Retinal pigment epithelial cell (primary cell): Measurements from ENCODE around the gene LIN7B.
A peak's percentile ranks its signal among the peaks of the same experiment; 100 is the strongest.
"Not testable (repeated sequence)": the region's sequence is repeated elsewhere in the genome, so short reads cannot be mapped to it uniquely, and the experiment has no call there.

Source experiments
- DNase-seq: peaks from one replicate; pipeline ENCODE4 v3.0.0-alpha.2; 2010; ENCODE audit warnings: low read depth
- H3K4me3 ChIP-seq: 2 replicates; pipeline ENCODE4 v1.5.1; 2011; ENCODE audit warnings: mild to moderate bottlenecking, low read length, control low read depth, moderate library complexity
- TF ChIP-seq, protein P1 (sequence below): conservative IDR thresholded peaks from 2 replicates; pipeline ENCODE4 v1.5.1; 2011; ENCODE audit warnings: low read depth, low read length, control low read depth, inconsistent platforms

The LIN7B gene

DNA sequence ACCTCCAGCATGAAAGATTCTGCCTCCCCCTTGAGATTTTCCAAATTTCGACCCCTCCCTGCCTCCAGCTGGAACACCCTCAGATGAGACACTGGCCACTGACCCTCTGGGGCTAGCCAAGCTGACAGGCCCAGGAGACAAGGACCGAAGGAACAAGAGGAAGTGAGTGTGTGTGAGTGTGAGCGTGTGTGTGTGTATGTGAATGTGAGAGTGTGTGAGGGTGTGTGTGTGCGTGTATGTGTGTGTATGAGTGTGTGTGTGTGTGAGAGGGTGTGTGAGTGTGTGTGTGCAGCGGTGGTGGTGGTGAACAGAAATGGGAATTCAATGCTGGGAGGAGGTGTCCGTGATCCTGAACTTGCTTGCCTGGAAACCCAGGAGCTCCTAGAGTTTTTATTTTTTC is 27.2 kb downstream of the LIN7B start:
- TF ChIP-seq, protein P1, sequence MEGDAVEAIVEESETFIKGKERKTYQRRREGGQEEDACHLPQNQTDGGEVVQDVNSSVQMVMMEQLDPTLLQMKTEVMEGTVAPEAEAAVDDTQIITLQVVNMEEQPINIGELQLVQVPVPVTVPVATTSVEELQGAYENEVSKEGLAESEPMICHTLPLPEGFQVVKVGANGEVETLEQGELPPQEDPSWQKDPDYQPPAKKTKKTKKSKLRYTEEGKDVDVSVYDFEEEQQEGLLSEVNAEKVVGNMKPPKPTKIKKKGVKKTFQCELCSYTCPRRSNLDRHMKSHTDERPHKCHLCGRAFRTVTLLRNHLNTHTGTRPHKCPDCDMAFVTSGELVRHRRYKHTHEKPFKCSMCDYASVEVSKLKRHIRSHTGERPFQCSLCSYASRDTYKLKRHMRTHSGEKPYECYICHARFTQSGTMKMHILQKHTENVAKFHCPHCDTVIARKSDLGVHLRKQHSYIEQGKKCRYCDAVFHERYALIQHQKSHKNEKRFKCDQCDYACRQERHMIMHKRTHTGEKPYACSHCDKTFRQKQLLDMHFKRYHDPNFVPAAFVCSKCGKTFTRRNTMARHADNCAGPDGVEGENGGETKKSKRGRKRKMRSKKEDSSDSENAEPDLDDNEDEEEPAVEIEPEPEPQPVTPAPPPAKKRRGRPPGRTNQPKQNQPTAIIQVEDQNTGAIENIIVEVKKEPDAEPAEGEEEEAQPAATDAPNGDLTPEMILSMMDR, result no peak
- no peak for DNase-seq
- no peak overlapping the region for H3K4me3 ChIP-seq

- TF ChIP-seq, protein P1, result no peak
- DNase-seq, result peak; percentile 65
- peak overlapping the region; percentile 77 for H3K4me3 ChIP-seq
Observed at GRCh38 chr19:49142866-49143335, 28.7 kb downstream of the LIN7B start.

- TF ChIP-seq, protein P1, result peak; percentile 80
- peak overlapping the region; percentile 33 for H3K4me3 ChIP-seq
- DNase-seq, result no peak
Observed at GRCh38 chr19:49145573-49146407, 31.6 kb downstream of the LIN7B start.

DNA sequence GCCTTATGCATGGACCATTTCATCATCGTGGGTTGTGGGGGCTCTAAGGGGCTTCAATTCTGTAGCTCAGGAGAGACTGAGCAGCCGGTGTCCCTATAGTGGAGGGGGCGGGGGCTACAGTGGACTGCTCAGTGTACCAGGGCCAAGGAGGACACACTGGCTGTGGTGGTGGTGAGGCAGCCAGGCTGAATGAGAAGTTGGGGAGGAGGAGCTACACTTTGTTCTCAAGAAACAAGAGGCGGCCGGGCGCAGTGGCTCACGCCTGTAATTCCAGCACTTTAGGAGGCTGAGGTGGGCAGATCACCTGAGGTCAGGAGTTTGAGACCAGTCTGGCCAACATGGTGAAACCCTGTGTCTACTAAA is 32.2 kb downstream of the LIN7B start:
- not testable (repeated sequence) for DNase-seq, H3K4me3 ChIP-seq

DNA sequence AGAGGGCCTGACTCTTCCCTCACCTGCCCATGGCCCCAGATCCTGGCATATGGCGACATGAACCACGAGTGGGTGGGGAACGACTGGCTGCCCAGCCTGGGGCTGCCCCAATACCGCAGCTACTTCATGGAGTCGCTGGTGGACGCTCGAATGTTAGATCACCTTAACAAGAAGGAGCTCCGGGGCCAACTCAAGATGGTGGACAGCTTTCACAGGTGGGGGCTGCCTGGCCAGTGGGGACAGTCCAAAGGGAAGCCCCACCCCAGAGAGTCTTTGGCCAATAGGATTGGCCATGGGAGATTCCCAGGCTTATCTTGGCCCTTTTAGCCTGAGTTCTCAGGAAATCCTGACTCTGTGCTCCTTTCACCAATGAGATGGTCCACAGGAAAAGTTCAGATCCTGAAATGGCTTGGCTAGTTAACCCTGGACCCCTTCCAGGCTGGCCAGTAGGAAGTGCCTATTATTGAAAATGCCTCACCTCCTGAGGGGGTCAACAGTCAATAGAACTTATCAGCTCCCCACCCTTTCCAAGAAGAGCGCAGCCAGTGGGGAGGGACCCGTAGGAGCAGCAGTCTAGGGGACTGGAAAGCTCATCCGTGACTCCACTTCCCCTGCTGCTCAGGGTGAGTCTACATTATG is 34.0 kb downstream of the LIN7B start:
- DNase-seq, result no peak
- TF ChIP-seq, protein P1, result no peak
- no peak overlapping the region for H3K4me3 ChIP-seq

DNA sequence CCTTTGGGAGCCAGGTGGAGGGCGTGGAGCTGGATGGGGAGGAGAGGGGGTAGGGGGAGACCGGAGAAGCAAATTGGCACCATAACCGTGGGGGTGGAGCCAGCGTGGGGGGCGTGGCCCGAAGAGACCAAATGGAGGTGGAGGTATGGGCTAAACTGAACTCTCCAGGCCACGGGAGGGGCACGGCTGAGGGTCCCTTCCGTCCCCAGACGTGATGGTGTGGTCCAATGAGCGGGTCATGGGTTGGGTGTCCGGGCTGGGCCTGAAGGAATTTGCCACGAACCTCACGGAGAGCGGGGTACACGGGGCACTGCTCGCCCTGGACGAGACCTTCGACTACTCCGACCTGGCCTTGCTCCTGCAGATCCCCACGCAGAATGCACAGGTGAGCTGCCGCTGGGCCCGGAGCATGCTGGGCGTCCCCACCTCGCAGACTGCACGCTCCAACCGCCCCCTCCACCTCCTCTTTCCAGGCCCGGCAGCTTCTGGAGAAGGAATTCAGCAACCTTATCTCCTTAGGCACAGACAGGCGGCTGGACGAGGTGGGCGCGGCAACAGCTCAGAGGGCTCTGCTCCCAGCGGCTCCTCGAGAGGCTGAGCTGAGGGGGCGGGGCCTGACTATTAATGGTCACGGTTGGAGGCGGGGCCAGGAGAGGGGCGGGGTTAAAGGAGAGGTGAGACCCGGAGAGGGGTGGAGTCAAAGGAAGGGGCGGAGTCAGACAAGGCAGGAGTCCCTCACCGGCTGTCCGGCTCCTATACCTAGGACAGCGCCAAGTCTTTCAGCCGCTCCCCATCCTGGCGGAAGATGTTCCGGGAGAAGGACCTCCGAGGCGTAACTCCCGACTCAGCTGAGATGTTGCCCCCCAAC is 34.8 kb downstream of the LIN7B start:
- peak; percentile 66 for DNase-seq
- peak overlapping the region; percentile 74 for H3K4me3 ChIP-seq

More for the DNA sequence above, 34.8 kb downstream of the LIN7B start:
- TF ChIP-seq, protein P1, result no peak
